Measurements from ENCODE around the gene IAH1. TPM values are rescaled to one million over a fixed set of nuclear protein-coding genes. Genes with fewer than 3 reads are reported as not detected.

The IAH1 gene
- total and polyA plus RNA-seq, 8 donors, result 12.2 to 37.7 (median 17.2) TPM

DNA sequence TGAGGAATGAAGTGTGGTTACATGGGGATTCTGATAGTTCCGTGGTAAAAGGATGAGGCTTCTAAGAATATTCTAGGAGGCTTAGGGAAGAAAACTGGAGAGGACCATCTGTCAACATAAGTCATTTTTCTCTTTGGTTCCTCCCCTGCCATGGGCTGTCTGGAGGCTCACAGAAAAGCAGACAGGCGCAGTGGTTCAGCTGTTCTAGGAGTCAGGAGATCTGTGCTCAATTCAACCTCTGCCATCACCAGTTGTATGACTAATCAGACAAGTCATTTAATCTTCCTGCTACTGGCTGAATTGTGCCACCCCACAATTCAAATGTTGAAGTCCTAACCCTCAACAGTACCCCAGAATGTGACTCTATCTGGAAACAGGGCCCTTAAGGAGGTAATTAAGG is 44.9 kb downstream of the IAH1 start:
- H3K27ac ChIP-seq, result no peak overlapping the region
- FAIRE-seq (no peak), ATAC-seq (no peak), DNase-seq (no peak)
- H3K9me3 ChIP-seq, result no peaks in the 10 kb centered on the region
- no peak overlapping the region for H3K4me3 ChIP-seq
- intact Hi-C loops (cut with DNase I), result no loop called here
- H3K36me3 ChIP-seq, result peaks cover 0 to 12% (median 3%) of the 10 kb centered on the region in 3 donors
- TF ChIP-seq, protein P1, sequence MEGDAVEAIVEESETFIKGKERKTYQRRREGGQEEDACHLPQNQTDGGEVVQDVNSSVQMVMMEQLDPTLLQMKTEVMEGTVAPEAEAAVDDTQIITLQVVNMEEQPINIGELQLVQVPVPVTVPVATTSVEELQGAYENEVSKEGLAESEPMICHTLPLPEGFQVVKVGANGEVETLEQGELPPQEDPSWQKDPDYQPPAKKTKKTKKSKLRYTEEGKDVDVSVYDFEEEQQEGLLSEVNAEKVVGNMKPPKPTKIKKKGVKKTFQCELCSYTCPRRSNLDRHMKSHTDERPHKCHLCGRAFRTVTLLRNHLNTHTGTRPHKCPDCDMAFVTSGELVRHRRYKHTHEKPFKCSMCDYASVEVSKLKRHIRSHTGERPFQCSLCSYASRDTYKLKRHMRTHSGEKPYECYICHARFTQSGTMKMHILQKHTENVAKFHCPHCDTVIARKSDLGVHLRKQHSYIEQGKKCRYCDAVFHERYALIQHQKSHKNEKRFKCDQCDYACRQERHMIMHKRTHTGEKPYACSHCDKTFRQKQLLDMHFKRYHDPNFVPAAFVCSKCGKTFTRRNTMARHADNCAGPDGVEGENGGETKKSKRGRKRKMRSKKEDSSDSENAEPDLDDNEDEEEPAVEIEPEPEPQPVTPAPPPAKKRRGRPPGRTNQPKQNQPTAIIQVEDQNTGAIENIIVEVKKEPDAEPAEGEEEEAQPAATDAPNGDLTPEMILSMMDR (IDR thresholded peaks at IDR 0.05), result no peak
- 97 to 100% methylated on average over 2 of the region's 2 CpGs for WGBS, 2 donors
- no peaks in the 10 kb centered on the region for H3K27me3 ChIP-seq
- no peaks in the 10 kb centered on the region for H3K4me1 ChIP-seq

DNA sequence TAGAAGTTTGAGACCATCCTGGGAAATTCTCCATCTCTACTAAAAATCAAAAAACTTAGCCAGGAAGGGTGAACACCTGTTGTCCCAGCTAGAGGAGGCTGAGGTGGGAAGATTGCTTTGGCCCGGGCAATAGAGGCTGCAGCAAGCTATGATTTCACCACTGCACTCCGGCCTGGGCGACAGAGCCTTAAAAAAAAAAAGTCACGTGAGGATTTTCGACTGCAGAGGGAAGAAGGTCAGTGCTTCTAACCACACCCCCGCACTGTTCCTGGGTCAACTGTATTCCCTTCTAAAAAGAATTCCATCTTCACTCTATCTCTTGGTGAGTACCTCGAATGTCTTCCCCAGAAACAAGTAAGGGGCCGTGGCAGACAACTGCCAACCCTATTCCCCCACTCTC is 49.9 kb downstream of the IAH1 start:
- 94 to 96% methylated on average over 8 of the region's 8 CpGs for WGBS, 2 donors
- ATAC-seq, result no peak
- no peak for FAIRE-seq

DNA sequence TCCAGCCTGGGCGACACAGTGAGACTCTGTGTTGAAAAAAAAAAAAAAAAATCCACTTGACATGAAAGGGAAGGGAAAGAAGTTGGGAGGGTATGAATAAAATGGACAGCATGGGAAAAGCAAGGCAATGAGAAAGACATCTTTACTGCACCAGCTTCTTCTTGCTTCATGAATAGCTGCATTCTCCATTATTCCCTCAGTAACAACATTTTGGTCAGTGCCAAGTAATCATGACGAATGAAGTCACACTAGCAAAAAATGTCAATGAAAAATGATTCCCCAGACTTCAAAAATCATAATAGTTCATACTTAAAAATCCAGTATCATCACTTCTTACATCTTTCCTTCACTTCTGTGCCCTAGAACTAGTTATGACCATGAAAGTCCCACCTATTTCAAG is 50.9 kb downstream of the IAH1 start:
- Histone ChIP-seq H3K36me3 (peaks cover 0 to 16% (median 0%) of the 10 kb centered on the region in 3 donors), H3K4me1 (no peaks in the 10 kb centered on the region), H3K27me3 (no peaks in the 10 kb centered on the region), H3K9me3 (no peaks in the 10 kb centered on the region), H3K4me3 (no peak overlapping the region), H3K27ac (no peak overlapping the region)
- FAIRE-seq, result no peak
- ATAC-seq, result no peak
- 76 to 78% methylated on average over 2 of the region's 2 CpGs for WGBS, 2 donors
- TF ChIP-seq, protein P1 (IDR thresholded peaks at IDR 0.05), result no peak
- no peak for DNase-seq
- intact Hi-C loops (cut with DNase I), result no loop called here

More for the DNA sequence above, 49.9 kb downstream of the IAH1 start:
- Histone ChIP-seq H3K4me1 (no peaks in the 10 kb centered on the region), H3K27me3 (no peaks in the 10 kb centered on the region), H3K27ac (no peak overlapping the region), H3K4me3 (no peak overlapping the region), H3K9me3 (no peaks in the 10 kb centered on the region), H3K36me3 (peaks cover 0 to 23% (median 0%) of the 10 kb centered on the region in 3 donors)
- TF ChIP-seq, protein P1 (IDR thresholded peaks at IDR 0.05), result no peak
- no peak for DNase-seq
- intact Hi-C loops (cut with DNase I), result no loop called here

DNA sequence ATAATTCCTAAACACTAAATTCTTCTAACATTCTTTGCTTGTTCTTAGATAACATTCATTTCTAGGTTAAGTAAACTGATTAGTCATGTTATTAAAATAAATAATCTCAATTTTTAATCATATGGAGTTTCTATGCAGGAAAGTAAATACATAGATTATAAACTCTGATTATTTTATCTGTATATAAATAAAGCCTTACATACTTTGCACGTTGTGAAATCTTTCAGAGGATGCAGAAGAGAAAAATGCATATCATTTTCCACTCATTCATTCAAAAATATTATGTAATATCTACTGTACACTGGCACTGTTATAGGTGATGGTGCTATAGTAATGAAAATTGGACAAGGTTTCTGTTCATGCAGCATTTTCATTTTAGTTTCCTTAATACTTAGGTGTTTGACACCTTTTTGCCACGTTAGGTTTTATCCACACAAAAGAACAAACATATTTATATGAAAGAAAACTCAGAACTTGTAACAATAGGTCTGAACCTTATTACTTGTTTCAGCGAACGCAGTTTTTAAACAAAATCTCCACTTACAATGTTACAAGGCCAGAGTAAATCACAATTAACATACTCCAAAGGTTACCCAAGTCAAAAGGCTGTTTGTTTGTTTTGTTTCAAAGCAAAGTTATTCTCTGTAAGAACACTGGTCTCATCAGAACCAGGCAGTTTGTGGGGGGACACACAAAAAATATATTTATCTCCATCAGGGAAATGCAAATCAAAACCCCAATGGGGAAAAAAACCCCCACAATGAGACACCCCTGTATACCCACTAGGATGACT is 53.8 kb downstream of the IAH1 start:
- WGBS, 2 donors, result 60 to 64% methylated on average over 4 of the region's 4 CpGs
- Histone ChIP-seq H3K9me3 (no peaks in the 10 kb centered on the region), H3K36me3 (peaks cover 0 to 15% (median 0%) of the 10 kb centered on the region in 3 donors), H3K4me1 (no peaks in the 10 kb centered on the region), H3K27me3 (no peaks in the 10 kb centered on the region), H3K4me3 (no peak overlapping the region), H3K27ac (no peak overlapping the region)
- ATAC-seq, result no peak
- FAIRE-seq, result peak; percentile 53
- intact Hi-C loops (cut with DNase I), result no loop called here
- no peak for DNase-seq
- TF ChIP-seq, protein P1 (IDR thresholded peaks at IDR 0.05), result no peak

DNA sequence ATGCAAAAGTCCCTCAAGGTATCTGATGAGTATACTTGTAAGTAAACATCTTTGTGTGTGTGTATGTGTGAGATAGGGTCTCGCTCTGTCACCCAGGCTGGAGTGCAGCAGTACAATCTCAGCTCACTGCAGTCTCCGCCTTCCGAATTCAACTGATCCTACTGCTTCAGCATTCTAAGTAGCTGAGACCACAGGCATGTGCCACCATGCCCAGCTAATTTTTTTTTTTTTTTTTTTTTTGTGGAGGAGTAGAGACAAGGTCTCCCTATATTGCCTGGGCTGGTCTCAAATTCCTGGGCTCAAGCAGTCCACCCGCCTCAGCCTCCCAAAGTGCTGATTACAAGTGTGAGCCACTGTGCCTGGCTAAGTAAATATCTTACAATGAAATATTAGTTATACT is 58.1 kb downstream of the IAH1 start:
- DNase-seq, result no peak
- TF ChIP-seq, protein P1 (IDR thresholded peaks at IDR 0.05), result no peak
- H3K4me1 ChIP-seq, result peaks cover 0 to 10% (median 5%) of the 10 kb centered on the region in 3 donors
- 97 to 98% methylated on average over 4 of the region's 4 CpGs for WGBS, 2 donors
- intact Hi-C loops (cut with DNase I), result no loop called here
- H3K27ac ChIP-seq, result no peak overlapping the region
- no peak for ATAC-seq
- H3K9me3 ChIP-seq, result no peaks in the 10 kb centered on the region
- no peak for FAIRE-seq
- no peaks in the 10 kb centered on the region for H3K27me3 ChIP-seq
- no peak overlapping the region for H3K4me3 ChIP-seq
- no peaks in the 10 kb centered on the region for H3K36me3 ChIP-seq

Data from pancreas (tissue), 10 donors.